T-cell (primary cell): ENCODE data around the gene IQSEC2. TPM values are rescaled to one million over a fixed set of nuclear protein-coding genes. Genes with fewer than 3 reads are reported as not detected.
A peak's percentile ranks its signal among the peaks of the same experiment; 100 is the strongest.

Source experiments
- ATAC-seq, 4 experiments: fragments of 200-7000 bp in 3 of 4; fragments of 150-1000 bp in 1 of 4; cut with Tn5 transposase; replicated peaks in 1 of 4; 1 replicate in 3 of 4; 2 replicates in 1 of 4; pipeline ENCODE4 v1.10.0; 2021; ENCODE audit warnings: moderate library complexity in 3 of 4, mild to moderate bottlenecking in 2 of 4, moderate number of reproducible peaks in 1 of 4
- CTCF ChIA-PET, 2 donors: fragments of 300-600 bp; sonication (Branson Sonifier 250); formaldehyde crosslinking; loops; one replicate each; lab custom pipeline; 2022; ENCODE audit warnings: antibody characterized with exemption in 2 of 2; lab: Charles Lee
- POLR2A ChIA-PET, 2 donors: fragments of 300-600 bp; sonication (Branson Sonifier 250); formaldehyde crosslinking; loops; one replicate each; lab custom pipeline; 2022; ENCODE audit warnings: antibody characterized with exemption in 2 of 2; lab: Charles Lee
- DNase-seq, 35 experiments: peaks; one replicate each; pipeline versions ENCODE4 v3.0.0 to v3.0.0-alpha.2; 2013 to 2023
- H3K27ac ChIP-seq: one replicate; pipeline ENCODE4 v1.5.1; 2013; ENCODE audit warnings: low read length
- H3K27me3 ChIP-seq, 2 experiments: replicated peaks in 1 of 2; 1 replicate in 1 of 2; 2 replicates in 1 of 2; pipeline versions ENCODE4 v1.6.1 to v1.7.0; 2013; ENCODE audit warnings: low read length in 1 of 2, mixed read lengths in 1 of 2; ENCODE audit not compliant: control insufficient read depth in 2 of 2, insufficient read depth in 2 of 2; ENCODE audit errors: extremely low read depth in 1 of 2
- H3K36me3 ChIP-seq, 2 donors: 1 replicate in 1 of 2; 2 replicates in 1 of 2; pipeline versions ENCODE4 v1.6.1 to v1.7.0; 2013; ENCODE audit warnings: low read length in 1 of 2; ENCODE audit not compliant: control insufficient read depth in 2 of 2, insufficient read depth in 1 of 2; ENCODE audit errors: extremely low read depth in 1 of 2
- H3K4me1 ChIP-seq, 2 experiments: 1 replicate in 1 of 2; 2 replicates in 1 of 2; pipeline versions ENCODE4 v1.6.1 to v1.7.0; 2013; ENCODE audit warnings: low read length in 2 of 2, mixed read lengths in 1 of 2; ENCODE audit not compliant: insufficient read depth in 2 of 2, control insufficient read depth in 1 of 2; ENCODE audit errors: extremely low read depth in 1 of 2
- H3K4me3 ChIP-seq, 2 donors: 1 replicate in 1 of 2; 2 replicates in 1 of 2; pipeline versions ENCODE4 v1.5.1 to v1.7.0; 2013; ENCODE audit warnings: mild to moderate bottlenecking in 2 of 2, low read length in 1 of 2, moderate library complexity in 1 of 2; ENCODE audit not compliant: control insufficient read depth in 1 of 2; ENCODE audit errors: extremely low read depth in 1 of 2
- H3K9me3 ChIP-seq: 2 replicates; pipeline ENCODE4 v1.7.0; 2013
- H3K27ac Mint-ChIP-seq, 2 donors: one replicate each; pipeline ENCODE4 v1.8.0; 2020 to 2021; ENCODE audit warnings: mild to moderate bottlenecking in 2 of 2, mixed read lengths in 2 of 2
- H3K27me3 Mint-ChIP-seq, 2 donors: one replicate each; pipeline ENCODE4 v1.8.0; 2021 to 2022; ENCODE audit warnings: mixed read lengths in 2 of 2
- H3K36me3 Mint-ChIP-seq: one replicate; pipeline ENCODE4 v1.8.0; 2021; ENCODE audit warnings: mixed read lengths
- H3K4me1 Mint-ChIP-seq, 3 donors: one replicate each; pipeline ENCODE4 v1.8.0; 2020 to 2022; ENCODE audit warnings: mixed read lengths in 3 of 3, mild to moderate bottlenecking in 1 of 3
- H3K4me3 Mint-ChIP-seq, 3 donors: one replicate each; pipeline ENCODE4 v1.8.0; 2020 to 2022; ENCODE audit warnings: mild to moderate bottlenecking in 3 of 3, mixed read lengths in 3 of 3, moderate library complexity in 3 of 3
- H3K9me3 Mint-ChIP-seq, 3 donors: one replicate each; pipeline ENCODE4 v1.8.0; 2020 to 2022; ENCODE audit warnings: mixed read lengths in 3 of 3
- WGBS: methylation state at CpG from one replicate; pipeline ENCODE4 v1.1.5; 2013; ENCODE audit warnings: missing lambda C conversion rate; ENCODE audit not compliant: insufficient coverage; 5-methylcytosine and 5-hydroxymethylcytosine counted together
- total RNA-seq, 35 experiments: library from RNA in 6 of 35; stranded (reverse) in 6 of 35; fragments of 120-200 nt in 1 of 35; gene quantifications; one replicate each; pipeline versions ENCODE4 v1.2.1 to v1.2.4 and lab custom pipeline; 2013 to 2026

Gene IQSEC2
- total RNA-seq, 5 donors from 2014 or later (not counting 1 experiment from before 2014, with no cell fraction given), result 1.2 to 2.0 (median 1.4) TPM

DNA sequence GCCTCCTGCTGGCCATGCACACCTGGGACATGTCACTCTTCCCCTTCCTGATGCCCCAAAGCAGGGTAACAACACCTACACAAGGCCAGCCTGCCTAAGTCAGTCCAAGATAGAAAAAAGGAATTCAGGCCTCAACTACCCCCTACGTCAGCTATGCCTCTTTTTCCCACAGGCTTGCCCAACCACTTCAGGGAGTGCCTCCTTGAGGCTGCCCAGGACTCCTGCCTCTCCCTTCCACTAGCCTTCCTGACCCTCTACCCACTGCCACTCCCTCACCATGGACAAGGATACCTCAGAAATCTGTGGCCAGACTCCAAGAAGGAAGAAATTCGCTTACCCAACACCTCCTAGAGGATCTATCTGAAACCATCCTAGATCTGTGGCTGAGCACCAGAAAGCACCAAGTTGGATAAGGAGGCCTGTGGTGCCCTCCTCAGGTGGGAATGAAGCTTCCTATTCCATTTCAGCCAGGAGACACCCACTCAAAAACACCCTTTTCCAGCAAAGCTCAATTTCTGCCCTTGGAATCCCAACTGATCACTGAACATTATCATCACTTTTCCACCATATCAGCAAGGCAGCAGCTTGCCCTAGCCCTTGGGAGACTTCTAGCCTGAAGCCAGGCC is 58.2 kb downstream of the IQSEC2 start:
- H3K9me3 Mint-ChIP-seq, result no peaks in the 10 kb centered on the region
- Histone ChIP-seq H3K4me3 (peak overlapping the region; percentile 76 to 78), H3K9me3 (no peaks in the 10 kb centered on the region), H3K27ac (peak overlapping the region; percentile 88), H3K36me3 (peaks cover 6 to 23% of the 10 kb centered on the region in 2 donors), H3K4me1 (peaks cover 22 to 30% of the 10 kb centered on the region in 2 experiments), H3K27me3 (no peaks in the 10 kb centered on the region)
- peaks cover 4% of the 10 kb centered on the region for H3K36me3 Mint-ChIP-seq
- CTCF ChIA-PET, result no interaction called here
- POLR2A ChIA-PET, result no interaction called here
- H3K4me1 Mint-ChIP-seq, result peaks cover 43 to 62% (median 52%) of the 10 kb centered on the region in 3 donors
- peak overlapping the region; percentile 57 to 100 for H3K27ac Mint-ChIP-seq
- DNase-seq, result no peak
- WGBS, result no CpG with 5 or more reads among the region's 2 CpGs
- no peaks in the 10 kb centered on the region for H3K27me3 Mint-ChIP-seq
- H3K4me3 Mint-ChIP-seq, result peak overlapping the region; percentile 95 to 99 (median 97)
- ATAC-seq, result no peak

Other genes starting within 250 kb of the IQSEC2 start
- gene GPR173, start 232.8 kb downstream of the IQSEC2 start, total RNA-seq, result under 1 TPM in 4 of 5 donors, not detected in 1; 0.12 to 0.50 (median 0.17) TPM
- gene TSPYL2, start 199.2 kb downstream of the IQSEC2 start, total RNA-seq, result 100 to 1,000 TPM; 126 to 253 (median 141) TPM
- 10 to 100 TPM; 14.9 to 21.2 (median 17.0) TPM for gene KANTR, start 187.4 kb downstream of the IQSEC2 start, total RNA-seq
- 100 to 1,000 TPM; 130 to 329 (median 197) TPM for gene KDM5C, start 56.4 kb downstream of the IQSEC2 start, total RNA-seq
- gene SMC1A, start 141.1 kb upstream of the IQSEC2 start, total RNA-seq, result 10 to 100 TPM; 46.8 to 73.0 (median 66.0) TPM
- gene RIBC1, start 141.3 kb upstream of the IQSEC2 start, total RNA-seq, result 1 to 10 TPM; 1.5 to 2.7 (median 2.1) TPM
- gene HSD17B10, start 152.8 kb upstream of the IQSEC2 start, total RNA-seq, result 10 to 100 TPM; 36.6 to 60.0 (median 43.3) TPM